Neuronal stem cell (in vitro differentiated cells): ENCODE results near the gene JMJD7.

Experiments used
- DNase-seq: peaks from one replicate; pipeline ENCODE4 v3.0.0-alpha.2; 2013; ENCODE audit warnings: low spot score
- H2AFZ ChIP-seq: one replicate; pipeline ENCODE4 v1.6.1; 2013; ENCODE audit warnings: mild to moderate bottlenecking, low read length, inconsistent platforms
- H2AK5ac ChIP-seq: 2 replicates; pipeline ENCODE4 v1.6.1; 2013; ENCODE audit warnings: low read depth, mild to moderate bottlenecking, inconsistent platforms, low read length, moderate library complexity, mixed read lengths
- H2BK120ac ChIP-seq: 2 replicates; pipeline ENCODE4 v1.6.1; 2013; ENCODE audit warnings: low read depth, mild to moderate bottlenecking, inconsistent platforms, low read length, moderate library complexity, mixed read lengths
- H2BK12ac ChIP-seq: one replicate; pipeline ENCODE4 v1.6.1; 2013; ENCODE audit warnings: low read length, inconsistent platforms
- H2BK15ac ChIP-seq: 2 replicates; pipeline ENCODE4 v1.6.1; 2013; ENCODE audit warnings: mild to moderate bottlenecking, low read length, inconsistent platforms, mixed read lengths
- H2BK5ac ChIP-seq: one replicate; pipeline ENCODE4 v1.6.1; 2013; ENCODE audit warnings: inconsistent platforms, mild to moderate bottlenecking, low read length, moderate library complexity
- H3K14ac ChIP-seq: one replicate; pipeline ENCODE4 v1.6.1; 2013; ENCODE audit warnings: low read length, inconsistent platforms
- H3K18ac ChIP-seq: 2 replicates; pipeline ENCODE4 v1.6.1; 2013; ENCODE audit warnings: low read length, inconsistent platforms
- H3K23ac ChIP-seq: 2 replicates; pipeline ENCODE4 v1.6.1; 2013; ENCODE audit warnings: low read depth, mild to moderate bottlenecking, mixed read lengths, low read length, inconsistent platforms; ENCODE audit not compliant: poor library complexity
- H3K27ac ChIP-seq: replicated peaks from 3 replicates; pipeline ENCODE4 v1.5.1; 2013; ENCODE audit warnings: low read length, inconsistent platforms
- H3K27me3 ChIP-seq, 3 experiments: 2 replicates each; pipeline ENCODE4 v1.6.1; 2013; ENCODE audit warnings: low read length in 3 of 3, mild to moderate bottlenecking in 2 of 3, inconsistent platforms in 1 of 3, low read depth in 1 of 3, mixed read lengths in 1 of 3, moderate library complexity in 1 of 3; ENCODE audit not compliant: control insufficient read depth in 3 of 3, insufficient read depth in 3 of 3
- H3K36me3 ChIP-seq, 2 donors: replicated peaks in 1 of 2; 2 replicates each; pipeline ENCODE4 v1.6.1; 2013; ENCODE audit warnings: low read length in 2 of 2; ENCODE audit not compliant: control insufficient read depth in 2 of 2, insufficient read depth in 2 of 2
- H3K4ac ChIP-seq: 2 replicates; pipeline ENCODE4 v1.6.1; 2013; ENCODE audit warnings: inconsistent platforms, mild to moderate bottlenecking, low read length, moderate library complexity
- H3K4me1 ChIP-seq, 2 donors: 1 replicate in 1 of 2; 2 replicates in 1 of 2; pipeline ENCODE4 v1.6.1; 2013; ENCODE audit warnings: low read length in 2 of 2, low read depth in 1 of 2; ENCODE audit not compliant: control insufficient read depth in 2 of 2, insufficient read depth in 1 of 2
- H3K4me2 ChIP-seq: one replicate; pipeline ENCODE4 v1.6.1; 2013; ENCODE audit warnings: mild to moderate bottlenecking, low read length, inconsistent platforms; ENCODE audit not compliant: insufficient read depth, poor library complexity, severe bottlenecking
- H3K4me3 ChIP-seq, 2 donors: 2 replicates each; pipeline ENCODE4 v1.5.1; 2013; ENCODE audit warnings: low read length in 2 of 2, mild to moderate bottlenecking in 2 of 2, inconsistent platforms in 1 of 2, moderate library complexity in 1 of 2
- H3K79me1 ChIP-seq: one replicate; pipeline ENCODE4 v1.6.1; 2013; ENCODE audit warnings: low read depth, mild to moderate bottlenecking, inconsistent platforms, low read length, moderate library complexity
- H3K9ac ChIP-seq: one replicate; pipeline ENCODE4 v1.6.1; 2013; ENCODE audit warnings: mild to moderate bottlenecking, low read depth, low read length, inconsistent platforms; ENCODE audit not compliant: poor library complexity
- H3K9me3 ChIP-seq, 2 donors: replicated peaks in 1 of 2; 2 replicates each; pipeline versions ENCODE3 to v1.6.1; 2013; ENCODE audit warnings: low read length in 2 of 2, mild to moderate bottlenecking in 2 of 2, inconsistent platforms in 1 of 2, low read depth in 1 of 2, mixed read lengths in 1 of 2, moderate library complexity in 1 of 2; ENCODE audit not compliant: control insufficient read depth in 2 of 2, insufficient read depth in 1 of 2
- H4K8ac ChIP-seq: one replicate; pipeline ENCODE4 v1.6.1; 2013; ENCODE audit warnings: low read depth, mild to moderate bottlenecking, inconsistent platforms, low read length, moderate library complexity
- H4K91ac ChIP-seq: one replicate; pipeline ENCODE4 v1.6.1; 2013; ENCODE audit warnings: low read length, low read depth, mild to moderate bottlenecking, inconsistent platforms; ENCODE audit not compliant: poor library complexity
- WGBS, 2 donors: extraction: QIAGEN DNeasy Blood & Tissue Kit; methylation state at CpG; one replicate each; pipeline ENCODE4 v1.1.7; 2013; ENCODE audit warnings: missing lambda C conversion rate in 2 of 2, mixed read lengths in 1 of 2; ENCODE audit not compliant: insufficient read length in 2 of 2, insufficient replicate concordance in 1 of 2; ENCODE audit errors: extremely low coverage in 2 of 2; 5-methylcytosine and 5-hydroxymethylcytosine counted together

Gene JMJD7

GRCh38 chr15:41876689-41877088 is 48.8 kb downstream of the JMJD7 start:
- Histone ChIP-seq H4K91ac (no peak overlapping the region), H2BK5ac (peak overlapping the region; percentile 46), H3K79me1 (no peaks in the 10 kb centered on the region), H3K9ac (peak overlapping the region; percentile 50), H2BK120ac (no peak overlapping the region), H3K9me3 (peaks cover 0 to 3% of the 10 kb centered on the region in 2 donors), H3K4ac (no peak overlapping the region), H3K18ac (peak overlapping the region; percentile 73), H2BK15ac (peak overlapping the region; percentile 56), H3K23ac (no peak overlapping the region), H2BK12ac (no peak overlapping the region), H3K4me1 (peaks cover 1 to 6% of the 10 kb centered on the region in 2 donors), H2AFZ (no peak overlapping the region), H3K36me3 (no peaks in the 10 kb centered on the region), H3K4me3 (no peak overlapping the region), H3K4me2 (no peak overlapping the region), H2AK5ac (peak overlapping the region; percentile 60), H3K27me3 (peaks cover 0 to 34% (median 14%) of the 10 kb centered on the region in 3 experiments), H3K14ac (no peak overlapping the region), H4K8ac (no peak overlapping the region), H3K27ac (no peak overlapping the region)
- no peak for DNase-seq
- no CpG with 5 or more reads among the region's 12 CpGs for WGBS, 2 donors

- Histone ChIP-seq H4K91ac (no peak overlapping the region), H3K18ac (peak overlapping the region; percentile 19), H2BK12ac (no peak overlapping the region), H3K23ac (peak overlapping the region; percentile 56), H2AFZ (no peak overlapping the region), H3K9me3 (peaks cover 0 to 4% of the 10 kb centered on the region in 2 donors), H2BK120ac (peak overlapping the region; percentile 74), H3K79me1 (no peaks in the 10 kb centered on the region), H3K4me3 (no peak overlapping the region), H3K27me3 (peaks cover 2 to 39% (median 24%) of the 10 kb centered on the region in 3 experiments), H3K4ac (no peak overlapping the region), H3K4me2 (no peak overlapping the region), H2BK5ac (no peak overlapping the region), H2BK15ac (no peak overlapping the region), H3K14ac (no peak overlapping the region), H3K36me3 (no peaks in the 10 kb centered on the region), H2AK5ac (peak overlapping the region; percentile 54), H3K9ac (no peak overlapping the region), H4K8ac (no peak overlapping the region), H3K27ac (no peak overlapping the region), H3K4me1 (peaks cover 1 to 8% of the 10 kb centered on the region in 2 donors)
- WGBS, 2 donors, result no CpG with 5 or more reads among the region's 13 CpGs
- no peak for DNase-seq
These were observed 49.9 kb downstream of the JMJD7 start for GRCh38 chr15:41877631-41878354.

- H3K14ac ChIP-seq, result no peak overlapping the region
- H3K79me1 ChIP-seq, result no peaks in the 10 kb centered on the region
- peaks cover 0 to 6% of the 10 kb centered on the region in 2 donors for H3K9me3 ChIP-seq
- H2BK5ac ChIP-seq, result no peak overlapping the region
- no peak overlapping the region for H3K4me2 ChIP-seq
- H3K4me1 ChIP-seq, result peaks cover 1 to 8% of the 10 kb centered on the region in 2 donors
- no peak overlapping the region for H3K4me3 ChIP-seq
- H4K8ac ChIP-seq, result no peak overlapping the region
- H3K23ac ChIP-seq, result peak overlapping the region; percentile 56
- no peak overlapping the region for H4K91ac ChIP-seq
- H2BK120ac ChIP-seq, result peak overlapping the region; percentile 74
- H3K4ac ChIP-seq, result no peak overlapping the region
- DNase-seq, result no peak
- H2AK5ac ChIP-seq, result peak overlapping the region; percentile 54
- H2BK12ac ChIP-seq, result no peak overlapping the region
- peak overlapping the region; percentile 33 for H3K9ac ChIP-seq
- H3K18ac ChIP-seq, result peak overlapping the region; percentile 58
- no peak overlapping the region for H3K27ac ChIP-seq
- H2AFZ ChIP-seq, result no peak overlapping the region
- WGBS, 2 donors, result no CpG with 5 or more reads among the region's 10 CpGs
- peaks cover 2 to 40% (median 30%) of the 10 kb centered on the region in 3 experiments for H3K27me3 ChIP-seq
- H2BK15ac ChIP-seq, result no peak overlapping the region
- H3K36me3 ChIP-seq, result no peaks in the 10 kb centered on the region
These were observed 50.4 kb downstream of the JMJD7 start for GRCh38 chr15:41878355-41878699.

- H3K27me3 ChIP-seq, result peaks cover 2 to 38% (median 32%) of the 10 kb centered on the region in 3 experiments
- H3K18ac ChIP-seq, result peak overlapping the region; percentile 35
- no peaks in the 10 kb centered on the region for H3K36me3 ChIP-seq
- no peak overlapping the region for H2BK15ac ChIP-seq
- H4K91ac ChIP-seq, result no peak overlapping the region
- no peak overlapping the region for H4K8ac ChIP-seq
- H3K9me3 ChIP-seq, result peaks cover 0 to 6% of the 10 kb centered on the region in 2 donors
- DNase-seq, result no peak
- no peak overlapping the region for H2BK5ac ChIP-seq
- no peak overlapping the region for H3K4ac ChIP-seq
- no peak overlapping the region for H3K4me3 ChIP-seq
- H2AK5ac ChIP-seq, result peak overlapping the region; percentile 85
- H3K4me2 ChIP-seq, result no peak overlapping the region
- H2BK120ac ChIP-seq, result peak overlapping the region; percentile 88
- no peak overlapping the region for H3K27ac ChIP-seq
- no peaks in the 10 kb centered on the region for H3K79me1 ChIP-seq
- peak overlapping the region; percentile 4 for H2BK12ac ChIP-seq
- H3K4me1 ChIP-seq, result peaks cover 1 to 8% of the 10 kb centered on the region in 2 donors
- no peak overlapping the region for H2AFZ ChIP-seq
- peak overlapping the region; percentile 31 for H3K14ac ChIP-seq
- no CpG with 5 or more reads among the region's 10 CpGs for WGBS, 2 donors
- no peak overlapping the region for H3K9ac ChIP-seq
- peak overlapping the region; percentile 5 for H3K23ac ChIP-seq
These were observed 51.5 kb downstream of the JMJD7 start for GRCh38 chr15:41879321-41879845.
